GM23338 (cell line): Measurements from ENCODE around the gene TXLNG. TPM values are rescaled to one million over a fixed set of nuclear protein-coding genes. Genes with fewer than 3 reads are reported as not detected.

Experiments
- ATAC-seq: fragments of 200-7000 bp; cut with Tn5 transposase; 3 replicates; pipeline ENCODE4 v1.9.1; 2020
- DNase-seq: peaks from one replicate; pipeline ENCODE4 v3.0.0-alpha.2; 2015; ENCODE audit warnings: low spot score
- H2AFZ ChIP-seq: fragments of 200-600 bp; sonication (generic); 2 replicates; pipeline ENCODE4 v1.8.0; 2016; ENCODE audit warnings: antibody characterized with exemption, mild to moderate bottlenecking, moderate library complexity
- H3F3A ChIP-seq: fragments of 200-600 bp; sonication (generic); replicated peaks from 2 replicates; pipeline ENCODE4 v1.8.0; 2017; ENCODE audit warnings: antibody characterized with exemption, mixed run types, low read depth
- H3K27ac ChIP-seq: fragments of 200-600 bp; sonication (generic); 2 replicates; pipeline ENCODE4 v1.6.1; 2016; ENCODE audit warnings: low read depth
- H3K27me3 ChIP-seq: fragments of 200-600 bp; sonication (generic); 2 replicates; pipeline ENCODE4 v1.8.0; 2016; ENCODE audit warnings: mild to moderate bottlenecking, mixed run types, moderate library complexity; ENCODE audit not compliant: insufficient read depth
- H3K36me3 ChIP-seq: fragments of 200-600 bp; sonication (generic); 2 replicates; pipeline ENCODE4 v1.8.0; 2016; ENCODE audit warnings: mild to moderate bottlenecking; ENCODE audit not compliant: insufficient read depth
- H3K4me1 ChIP-seq: fragments of 200-600 bp; sonication (generic); 2 replicates; pipeline ENCODE4 v1.8.0; 2016; ENCODE audit warnings: mild to moderate bottlenecking, moderate library complexity; ENCODE audit not compliant: insufficient read depth
- H3K4me2 ChIP-seq: fragments of 200-600 bp; sonication (generic); 2 replicates; pipeline ENCODE4 v1.7.1; 2017; ENCODE audit warnings: mixed run types
- H3K4me3 ChIP-seq: fragments of 200-600 bp; sonication (generic); 2 replicates; pipeline ENCODE4 v1.6.1; 2016; ENCODE audit warnings: mixed run types
- H3K79me2 ChIP-seq: fragments of 200-600 bp; sonication (generic); replicated peaks from 2 replicates; pipeline ENCODE4 v1.8.0; 2017; ENCODE audit warnings: mild to moderate bottlenecking; ENCODE audit not compliant: insufficient read depth
- H3K9me2 ChIP-seq: fragments of 200-600 bp; sonication (generic); 2 replicates; pipeline ENCODE4 v1.8.0; 2017; ENCODE audit not compliant: insufficient read depth
- H4K20me1 ChIP-seq: fragments of 200-600 bp; sonication (generic); replicated peaks from 2 replicates; pipeline ENCODE4 v1.8.0; 2017; ENCODE audit warnings: mild to moderate bottlenecking; ENCODE audit not compliant: insufficient read depth
- H3K27ac Mint-ChIP-seq: 2 replicates; pipeline ENCODE4 v1.8.0; 2020; ENCODE audit warnings: inconsistent platforms, mild to moderate bottlenecking, moderate library complexity, mixed read lengths
- H3K27me3 Mint-ChIP-seq: 3 replicates; pipeline ENCODE4 v1.8.0; 2022; ENCODE audit warnings: low read depth, mild to moderate bottlenecking, moderate library complexity, mixed read lengths, inconsistent platforms; ENCODE audit not compliant: insufficient read depth, poor library complexity
- H3K36me3 Mint-ChIP-seq: 3 replicates; pipeline ENCODE4 v1.8.0; 2021; ENCODE audit warnings: low read depth, mild to moderate bottlenecking, inconsistent platforms, moderate library complexity, mixed read lengths
- H3K4me1 Mint-ChIP-seq: 3 replicates; pipeline ENCODE4 v1.8.0; 2020; ENCODE audit warnings: mild to moderate bottlenecking, inconsistent platforms, mixed read lengths
- H3K4me3 Mint-ChIP-seq: 3 replicates; pipeline ENCODE4 v1.8.0; 2021; ENCODE audit warnings: moderate library complexity, mild to moderate bottlenecking, inconsistent platforms, mixed read lengths
- H3K9me3 Mint-ChIP-seq: 3 replicates; pipeline ENCODE4 v1.8.0; 2020; ENCODE audit warnings: moderate library complexity, mild to moderate bottlenecking, inconsistent platforms, mixed read lengths
- EZH2 ChIP-seq: fragments of 200-600 bp; sonication (generic); IDR thresholded peaks from one replicate; pipeline ENCODE4 v1.8.0; 2017; ENCODE audit warnings: antibody characterized with exemption, mild to moderate bottlenecking, low read depth; ENCODE audit not compliant: unreplicated experiment
- EZH2phosphoT487 ChIP-seq: fragments of 200-600 bp; sonication (generic); IDR thresholded peaks from one replicate; pipeline ENCODE4 v1.8.1; 2018; ENCODE audit warnings: antibody characterized with exemption; ENCODE audit not compliant: unreplicated experiment
- JUNB ChIP-seq: IDR thresholded peaks from one replicate; pipeline ENCODE4 v1.6.1; 2016; ENCODE audit warnings: antibody characterized with exemption; ENCODE audit not compliant: unreplicated experiment
- NANOG ChIP-seq: IDR thresholded peaks from 2 replicates; pipeline ENCODE4 v1.6.1; 2016; ENCODE audit warnings: antibody characterized with exemption, borderline replicate concordance
- STAT1 ChIP-seq: IDR thresholded peaks from one replicate; pipeline ENCODE4 v1.6.1; 2016; ENCODE audit warnings: antibody characterized with exemption; ENCODE audit not compliant: unreplicated experiment
- ZNF114 ChIP-seq: fragments of 250-450 bp; sonication (Bioruptor Pico); IDR thresholded peaks from 2 replicates; pipeline ENCODE4 v1.5.0; 2020; ENCODE audit warnings: mild to moderate bottlenecking, moderate library complexity
- ZNF331 ChIP-seq: fragments of 250-450 bp; sonication (Bioruptor Pico); IDR thresholded peaks from 2 replicates; pipeline ENCODE4 v1.5.0; 2020; ENCODE audit warnings: low read depth, mild to moderate bottlenecking, moderate library complexity
- polyA plus RNA-seq: library from polyadenylated mRNA; unstranded; fragments of >200 nt; fragmentation: Nextera tagmentation; extraction: Ambion mirVana; gene quantifications from 2 replicates; pipeline ENCODE4 v1.2.1, GENCODE V29; 2016
- total RNA-seq: library from RNA; depleted of rRNA; stranded (reverse); fragments of >200 nt; shearing (Covaris generic); gene quantifications from 2 replicates; pipeline ENCODE4 v1.2.3, GENCODE V29; 2014
- TF ChIP-seq, protein P1 (sequence below): fragments of 250-450 bp; sonication (Bioruptor Pico); IDR thresholded peaks from 2 replicates; pipeline ENCODE4 v1.5.0; 2020; ENCODE audit warnings: mild to moderate bottlenecking, moderate library complexity
- TF ChIP-seq, protein P2 (sequence below): IDR thresholded peaks from one replicate; pipeline ENCODE4 v1.6.1; 2018; ENCODE audit warnings: antibody characterized with exemption; ENCODE audit not compliant: unreplicated experiment
- TF ChIP-seq, protein P3 (sequence below), 2 experiments: fragments of 200-600 bp in 1 of 2; sonication (generic) in 1 of 2; conservative IDR thresholded peaks; 2 replicates each; pipeline versions ENCODE4 v1.5.1 to v1.6.1; 2016 to 2017; ENCODE audit warnings: antibody characterized with exemption in 2 of 2, low read depth in 2 of 2, mild to moderate bottlenecking in 2 of 2, moderate library complexity in 1 of 2
- TF ChIP-seq, protein P4 (sequence below): IDR thresholded peaks from 2 replicates; pipeline ENCODE4 v1.6.1; 2016; ENCODE audit warnings: antibody characterized with exemption

Gene TXLNG
- total and polyA plus RNA-seq, 2 experiments from 2014 or later = 45.3 to 48.4 TPM

DNA sequence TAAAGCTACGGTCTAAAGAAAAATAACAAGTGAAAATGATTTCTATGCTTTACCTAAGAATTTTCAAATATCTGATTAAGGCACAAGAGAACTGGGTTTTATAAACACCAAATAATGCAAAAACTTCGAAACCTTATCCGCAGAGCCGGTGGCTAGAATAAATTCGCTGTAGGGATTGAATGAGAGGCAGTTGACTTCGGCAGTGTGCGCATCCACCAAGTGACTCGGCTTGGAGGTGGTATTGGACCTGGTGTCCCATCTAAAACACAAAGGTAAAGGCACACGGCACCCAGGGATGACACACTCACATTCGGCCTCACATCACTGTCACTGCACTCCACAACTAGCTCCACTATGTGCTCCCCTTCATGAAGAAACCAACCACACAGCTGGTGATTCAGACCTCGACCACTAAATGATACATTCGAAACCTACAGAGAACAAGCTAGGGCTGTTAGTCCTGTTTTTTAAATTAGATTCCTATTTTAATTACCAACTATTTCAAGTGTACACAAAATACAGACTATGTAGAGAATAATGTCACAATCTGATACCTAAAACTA, 66.4 kb downstream of the TXLNG start:
- Mint-ChIP-seq H3K36me3 (peaks cover 92% of the 10 kb centered on the region), H3K4me1 (peaks cover 3% of the 10 kb centered on the region; the same call in 1 of the 3 replicates), H3K27ac (no peak overlapping the region), H3K4me3 (no peak overlapping the region), H3K9me3 (no peaks in the 10 kb centered on the region; the same call in 1 of the 3 replicates), H3K27me3 (no peaks in the 10 kb centered on the region)
- H3K4me3 ChIP-seq = no peak overlapping the region
- no peaks in the 10 kb centered on the region; the same call in none of the 2 replicates for H4K20me1 ChIP-seq
- no peaks in the 10 kb centered on the region for H3K27me3 ChIP-seq
- H3K27ac ChIP-seq = no peak overlapping the region
- no peak overlapping the region for H2AFZ ChIP-seq
- DNase-seq (no peak), ATAC-seq (no peak)
- 0 out of 2 replicates have a peak, but pooled peaks cover 8% of the 10 kb centered on the region for H3F3A ChIP-seq
- TF ChIP-seq STAT1 (no peak), ZNF331 (CRISPR knock-in tag) (no peak), JUNB (no peak), NANOG (no peak), EZH2phosphoT487 (no peak), EZH2 (no peak), ZNF114 (CRISPR knock-in tag) (no peak)
- TF ChIP-seq, protein P1, sequence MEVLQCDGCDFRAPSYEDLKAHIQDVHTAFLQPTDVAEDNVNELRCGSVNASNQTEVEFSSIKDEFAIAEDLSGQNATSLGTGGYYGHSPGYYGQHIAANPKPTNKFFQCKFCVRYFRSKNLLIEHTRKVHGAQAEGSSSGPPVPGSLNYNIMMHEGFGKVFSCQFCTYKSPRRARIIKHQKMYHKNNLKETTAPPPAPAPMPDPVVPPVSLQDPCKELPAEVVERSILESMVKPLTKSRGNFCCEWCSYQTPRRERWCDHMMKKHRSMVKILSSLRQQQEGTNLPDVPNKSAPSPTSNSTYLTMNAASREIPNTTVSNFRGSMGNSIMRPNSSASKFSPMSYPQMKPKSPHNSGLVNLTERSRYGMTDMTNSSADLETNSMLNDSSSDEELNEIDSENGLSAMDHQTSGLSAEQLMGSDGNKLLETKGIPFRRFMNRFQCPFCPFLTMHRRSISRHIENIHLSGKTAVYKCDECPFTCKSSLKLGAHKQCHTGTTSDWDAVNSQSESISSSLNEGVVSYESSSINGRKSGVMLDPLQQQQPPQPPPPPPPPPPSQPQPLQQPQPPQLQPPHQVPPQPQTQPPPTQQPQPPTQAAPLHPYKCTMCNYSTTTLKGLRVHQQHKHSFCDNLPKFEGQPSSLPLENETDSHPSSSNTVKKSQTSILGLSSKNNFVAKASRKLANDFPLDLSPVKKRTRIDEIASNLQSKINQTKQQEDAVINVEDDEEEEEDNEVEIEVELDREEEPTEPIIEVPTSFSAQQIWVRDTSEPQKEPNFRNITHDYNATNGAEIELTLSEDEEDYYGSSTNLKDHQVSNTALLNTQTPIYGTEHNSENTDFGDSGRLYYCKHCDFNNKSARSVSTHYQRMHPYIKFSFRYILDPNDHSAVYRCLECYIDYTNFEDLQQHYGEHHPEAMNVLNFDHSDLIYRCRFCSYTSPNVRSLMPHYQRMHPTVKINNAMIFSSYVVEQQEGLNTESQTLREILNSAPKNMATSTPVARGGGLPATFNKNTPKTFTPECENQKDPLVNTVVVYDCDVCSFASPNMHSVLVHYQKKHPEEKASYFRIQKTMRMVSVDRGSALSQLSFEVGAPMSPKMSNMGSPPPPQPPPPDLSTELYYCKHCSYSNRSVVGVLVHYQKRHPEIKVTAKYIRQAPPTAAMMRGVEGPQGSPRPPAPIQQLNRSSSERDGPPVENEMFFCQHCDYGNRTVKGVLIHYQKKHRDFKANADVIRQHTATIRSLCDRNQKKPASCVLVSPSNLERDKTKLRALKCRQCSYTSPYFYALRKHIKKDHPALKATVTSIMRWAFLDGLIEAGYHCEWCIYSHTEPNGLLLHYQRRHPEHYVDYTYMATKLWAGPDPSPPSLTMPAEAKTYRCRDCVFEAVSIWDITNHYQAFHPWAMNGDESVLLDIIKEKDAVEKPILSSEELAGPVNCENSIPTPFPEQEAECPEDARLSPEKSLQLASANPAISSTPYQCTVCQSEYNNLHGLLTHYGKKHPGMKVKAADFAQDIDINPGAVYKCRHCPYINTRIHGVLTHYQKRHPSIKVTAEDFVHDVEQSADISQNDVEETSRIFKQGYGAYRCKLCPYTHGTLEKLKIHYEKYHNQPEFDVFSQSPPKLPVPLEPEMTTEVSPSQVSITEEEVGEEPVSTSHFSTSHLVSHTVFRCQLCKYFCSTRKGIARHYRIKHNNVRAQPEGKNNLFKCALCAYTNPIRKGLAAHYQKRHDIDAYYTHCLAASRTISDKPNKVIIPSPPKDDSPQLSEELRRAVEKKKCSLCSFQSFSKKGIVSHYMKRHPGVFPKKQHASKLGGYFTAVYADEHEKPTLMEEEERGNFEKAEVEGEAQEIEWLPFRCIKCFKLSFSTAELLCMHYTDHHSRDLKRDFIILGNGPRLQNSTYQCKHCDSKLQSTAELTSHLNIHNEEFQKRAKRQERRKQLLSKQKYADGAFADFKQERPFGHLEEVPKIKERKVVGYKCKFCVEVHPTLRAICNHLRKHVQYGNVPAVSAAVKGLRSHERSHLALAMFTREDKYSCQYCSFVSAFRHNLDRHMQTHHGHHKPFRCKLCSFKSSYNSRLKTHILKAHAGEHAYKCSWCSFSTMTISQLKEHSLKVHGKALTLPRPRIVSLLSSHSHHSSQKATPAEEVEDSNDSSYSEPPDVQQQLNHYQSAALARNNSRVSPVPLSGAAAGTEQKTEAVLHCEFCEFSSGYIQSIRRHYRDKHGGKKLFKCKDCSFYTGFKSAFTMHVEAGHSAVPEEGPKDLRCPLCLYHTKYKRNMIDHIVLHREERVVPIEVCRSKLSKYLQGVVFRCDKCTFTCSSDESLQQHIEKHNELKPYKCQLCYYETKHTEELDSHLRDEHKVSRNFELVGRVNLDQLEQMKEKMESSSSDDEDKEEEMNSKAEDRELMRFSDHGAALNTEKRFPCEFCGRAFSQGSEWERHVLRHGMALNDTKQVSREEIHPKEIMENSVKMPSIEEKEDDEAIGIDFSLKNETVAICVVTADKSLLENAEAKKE (CRISPR knock-in tag) = no peak
- TF ChIP-seq, protein P2, sequence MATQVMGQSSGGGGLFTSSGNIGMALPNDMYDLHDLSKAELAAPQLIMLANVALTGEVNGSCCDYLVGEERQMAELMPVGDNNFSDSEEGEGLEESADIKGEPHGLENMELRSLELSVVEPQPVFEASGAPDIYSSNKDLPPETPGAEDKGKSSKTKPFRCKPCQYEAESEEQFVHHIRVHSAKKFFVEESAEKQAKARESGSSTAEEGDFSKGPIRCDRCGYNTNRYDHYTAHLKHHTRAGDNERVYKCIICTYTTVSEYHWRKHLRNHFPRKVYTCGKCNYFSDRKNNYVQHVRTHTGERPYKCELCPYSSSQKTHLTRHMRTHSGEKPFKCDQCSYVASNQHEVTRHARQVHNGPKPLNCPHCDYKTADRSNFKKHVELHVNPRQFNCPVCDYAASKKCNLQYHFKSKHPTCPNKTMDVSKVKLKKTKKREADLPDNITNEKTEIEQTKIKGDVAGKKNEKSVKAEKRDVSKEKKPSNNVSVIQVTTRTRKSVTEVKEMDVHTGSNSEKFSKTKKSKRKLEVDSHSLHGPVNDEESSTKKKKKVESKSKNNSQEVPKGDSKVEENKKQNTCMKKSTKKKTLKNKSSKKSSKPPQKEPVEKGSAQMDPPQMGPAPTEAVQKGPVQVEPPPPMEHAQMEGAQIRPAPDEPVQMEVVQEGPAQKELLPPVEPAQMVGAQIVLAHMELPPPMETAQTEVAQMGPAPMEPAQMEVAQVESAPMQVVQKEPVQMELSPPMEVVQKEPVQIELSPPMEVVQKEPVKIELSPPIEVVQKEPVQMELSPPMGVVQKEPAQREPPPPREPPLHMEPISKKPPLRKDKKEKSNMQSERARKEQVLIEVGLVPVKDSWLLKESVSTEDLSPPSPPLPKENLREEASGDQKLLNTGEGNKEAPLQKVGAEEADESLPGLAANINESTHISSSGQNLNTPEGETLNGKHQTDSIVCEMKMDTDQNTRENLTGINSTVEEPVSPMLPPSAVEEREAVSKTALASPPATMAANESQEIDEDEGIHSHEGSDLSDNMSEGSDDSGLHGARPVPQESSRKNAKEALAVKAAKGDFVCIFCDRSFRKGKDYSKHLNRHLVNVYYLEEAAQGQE = no peak
- TF ChIP-seq, protein P3, sequence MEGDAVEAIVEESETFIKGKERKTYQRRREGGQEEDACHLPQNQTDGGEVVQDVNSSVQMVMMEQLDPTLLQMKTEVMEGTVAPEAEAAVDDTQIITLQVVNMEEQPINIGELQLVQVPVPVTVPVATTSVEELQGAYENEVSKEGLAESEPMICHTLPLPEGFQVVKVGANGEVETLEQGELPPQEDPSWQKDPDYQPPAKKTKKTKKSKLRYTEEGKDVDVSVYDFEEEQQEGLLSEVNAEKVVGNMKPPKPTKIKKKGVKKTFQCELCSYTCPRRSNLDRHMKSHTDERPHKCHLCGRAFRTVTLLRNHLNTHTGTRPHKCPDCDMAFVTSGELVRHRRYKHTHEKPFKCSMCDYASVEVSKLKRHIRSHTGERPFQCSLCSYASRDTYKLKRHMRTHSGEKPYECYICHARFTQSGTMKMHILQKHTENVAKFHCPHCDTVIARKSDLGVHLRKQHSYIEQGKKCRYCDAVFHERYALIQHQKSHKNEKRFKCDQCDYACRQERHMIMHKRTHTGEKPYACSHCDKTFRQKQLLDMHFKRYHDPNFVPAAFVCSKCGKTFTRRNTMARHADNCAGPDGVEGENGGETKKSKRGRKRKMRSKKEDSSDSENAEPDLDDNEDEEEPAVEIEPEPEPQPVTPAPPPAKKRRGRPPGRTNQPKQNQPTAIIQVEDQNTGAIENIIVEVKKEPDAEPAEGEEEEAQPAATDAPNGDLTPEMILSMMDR (conservative IDR thresholded peaks at IDR 0.05; ENCODE audit: low read depth in 2 of 2) = no peak
- TF ChIP-seq, protein P4, sequence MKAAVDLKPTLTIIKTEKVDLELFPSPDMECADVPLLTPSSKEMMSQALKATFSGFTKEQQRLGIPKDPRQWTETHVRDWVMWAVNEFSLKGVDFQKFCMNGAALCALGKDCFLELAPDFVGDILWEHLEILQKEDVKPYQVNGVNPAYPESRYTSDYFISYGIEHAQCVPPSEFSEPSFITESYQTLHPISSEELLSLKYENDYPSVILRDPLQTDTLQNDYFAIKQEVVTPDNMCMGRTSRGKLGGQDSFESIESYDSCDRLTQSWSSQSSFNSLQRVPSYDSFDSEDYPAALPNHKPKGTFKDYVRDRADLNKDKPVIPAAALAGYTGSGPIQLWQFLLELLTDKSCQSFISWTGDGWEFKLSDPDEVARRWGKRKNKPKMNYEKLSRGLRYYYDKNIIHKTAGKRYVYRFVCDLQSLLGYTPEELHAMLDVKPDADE = no peak
- H3K36me3 ChIP-seq = peaks cover 9% of the 10 kb centered on the region; the same call in 1 of the 2 replicates
- H3K79me2 ChIP-seq = peaks cover 37% of the 10 kb centered on the region
- no peaks in the 10 kb centered on the region for H3K9me2 ChIP-seq
- no peak overlapping the region for H3K4me2 ChIP-seq
- H3K4me1 ChIP-seq = no peaks in the 10 kb centered on the region
